ENCODE results near the gene HOXA11.

- TF ChIP-seq JUNB (IDR thresholded peaks at IDR 0.05) (no peak), CTCF (IDR thresholded peaks at IDR 0.05 in 2 of 3, conservative IDR thresholded peaks at IDR 0.05 in 1 of 3; ENCODE audit: control insufficient read depth in 2 of 3, extremely low read depth in 1 of 3, insufficient read depth in 1 of 3, low read depth in 3 of 3, low read length in 3 of 3) (no peak), E2F8 (IDR thresholded peaks at IDR 0.05; ENCODE audit: low read depth, partially characterized antibody) (no peak), EZH2 (IDR thresholded peaks at IDR 0.05; ENCODE audit: borderline replicate concordance, control insufficient read depth, low read depth, low read length) (no peak), POLR2A (IDR thresholded peaks at IDR 0.05; ENCODE audit: low read depth, low read length) (no peak), POU2F2 (IDR thresholded peaks at IDR 0.05; ENCODE audit: borderline replicate concordance, low read depth, low read length) (no peak), ZNF274 (IDR thresholded peaks at IDR 0.05; ENCODE audit: insufficient read depth, insufficient read length) (no peak), TCF3 (IDR thresholded peaks at IDR 0.05; ENCODE audit: borderline replicate concordance, insufficient read depth, low read depth, low read length) (no peak), DPF2 (IDR thresholded peaks at IDR 0.05) (no peak), RAD21 (IDR thresholded peaks at IDR 0.05; ENCODE audit: insufficient read depth, low read depth, low read length) (no peak), MAX (IDR thresholded peaks at IDR 0.05; ENCODE audit: low read depth, low read length) (no peak), BHLHE40 (IDR thresholded peaks at IDR 0.05; ENCODE audit: borderline replicate concordance in 1 of 2, low read depth in 2 of 2, low read length in 1 of 2) (no peak), SREBF2 (IDR thresholded peaks at IDR 0.05; ENCODE audit: low read length) (no peak)
Measured at GRCh38 chr7:27138985-27139333, 46.1 kb downstream of the HOXA11 start.
